GM21515 (cell line): Measurements from ENCODE around the gene KIF1C.
"Not testable (repeated sequence)": the region's sequence is repeated elsewhere in the genome, so short reads cannot be mapped to it uniquely, and the experiment has no call there.

ENCODE experiments used
- ATAC-seq: cut with Tn5 transposase; IDR thresholded peaks from one replicate; pipeline ENCODE4 v1.9.1; 2021; ENCODE audit not compliant: unreplicated experiment

KIF1C gene

GRCh38 chr17:5042157-5043022 lies 44.6 kb downstream of the KIF1C start:
- no peak for ATAC-seq

- no peak for ATAC-seq
These were observed 45.8 kb downstream of the KIF1C start for GRCh38 chr17:5043524-5043923.

GRCh38 chr17:5044630-5045029 lies 46.9 kb downstream of the KIF1C start:
- ATAC-seq, result no peak

GRCh38 chr17:5045496-5045895 lies 47.7 kb downstream of the KIF1C start:
- no peak for ATAC-seq

- no peak for ATAC-seq
These were observed 49.7 kb downstream of the KIF1C start for GRCh38 chr17:5047446-5047845.

GRCh38 chr17:5049314-5049841 lies 51.6 kb downstream of the KIF1C start:
- no peak for ATAC-seq

GRCh38 chr17:5050278-5050677 lies 52.5 kb downstream of the KIF1C start:
- ATAC-seq, result no peak

GRCh38 chr17:5055543-5055942 lies 57.8 kb downstream of the KIF1C start:
- ATAC-seq, result no peak

GRCh38 chr17:5065227-5065744 lies 67.5 kb downstream of the KIF1C start:
- no peak for ATAC-seq

GRCh38 chr17:5068236-5068635 lies 70.5 kb downstream of the KIF1C start:
- no peak for ATAC-seq

- no peak for ATAC-seq
These were observed 72.0 kb downstream of the KIF1C start for GRCh38 chr17:5069724-5070123.

- ATAC-seq, result not testable (repeated sequence)
These were observed 77.7 kb downstream of the KIF1C start for GRCh38 chr17:5075472-5075871.

GRCh38 chr17:5077275-5077674 lies 79.5 kb downstream of the KIF1C start:
- not testable (repeated sequence) for ATAC-seq

GRCh38 chr17:5077781-5078105 lies 80.0 kb downstream of the KIF1C start:
- ATAC-seq, result no peak
